ACHN (cell line): ENCODE measurements around the gene TEX54.
"Not testable (repeated sequence)": the region's sequence is repeated elsewhere in the genome, so short reads cannot be mapped to it uniquely, and the experiment has no call there.

Source experiments
- DNase-seq: peaks from one replicate; pipeline ENCODE4 v3.0.0-alpha.2; 2015
- in situ Hi-C: cut with HindIII; loops from 2 replicates; pipeline ENCODE4 v1.10.0; 2017; ENCODE audit warnings: low sequenced_read_pairs, low pct_ligation_motif_present, low pct_unique_long_range_greater_than_20kb

Gene TEX54

GRCh38 chr11:62832336-62833234 lies at the start of gene TEX54:
TSS of gene TEX54 (minus strand) at chr11:62832841.
- no peak for DNase-seq
- in situ Hi-C loops: no loop called here

GRCh38 chr11:62882431-62882749 lies 49.7 kb upstream of the TEX54 start:
- in situ Hi-C loops: no loop called here
- DNase-seq: no peak

- peak; percentile 94 for DNase-seq
- in situ Hi-C loops: no loop called here
Measured at GRCh38 chr11:62881579-62882430, 49.2 kb upstream of the TEX54 start.

GRCh38 chr11:62880803-62881578 lies 48.4 kb upstream of the TEX54 start, which contains the start of gene SLC3A2:
TSS of gene SLC3A2 (plus strand) at chr11:62880896. CDS start at chr11:62881024, 128 bp downstream.
- peak; percentile 86 for DNase-seq
- in situ Hi-C loops: no loop called here

- DNase-seq: peak; percentile 43
- in situ Hi-C loops: no loop called here
Measured at GRCh38 chr11:62880231-62880802, 47.7 kb upstream of the TEX54 start.

GRCh38 chr11:62879235-62879978 lies 46.8 kb upstream of the TEX54 start:
- in situ Hi-C loops: no loop called here
- DNase-seq: no peak

- in situ Hi-C loops: no loop called here
- no peak for DNase-seq
Measured at GRCh38 chr11:62876712-62877111, 44.1 kb upstream of the TEX54 start.

- in situ Hi-C loops: no loop called here
Measured at GRCh38 chr11:62875698-62876478, 43.2 kb upstream of the TEX54 start.

GRCh38 chr11:62874851-62875250 lies 42.2 kb upstream of the TEX54 start:
- no peak for DNase-seq
- in situ Hi-C loops: no loop called here

More at GRCh38 chr11:62875698-62876478, 43.2 kb upstream of the TEX54 start:
- no peak for DNase-seq

GRCh38 chr11:62865635-62866034 lies 33.0 kb upstream of the TEX54 start:
- no peak for DNase-seq
- in situ Hi-C loops: no loop called here

GRCh38 chr11:62863687-62864335 lies 31.2 kb upstream of the TEX54 start:
- in situ Hi-C loops: no loop called here
- no peak for DNase-seq

- DNase-seq: not testable (repeated sequence)
Measured at GRCh38 chr11:62861564-62862192, 29.0 kb upstream of the TEX54 start.

GRCh38 chr11:62860835-62861563 lies 28.4 kb upstream of the TEX54 start:
- in situ Hi-C loops: no loop called here
- no peak for DNase-seq

More at GRCh38 chr11:62861564-62862192, 29.0 kb upstream of the TEX54 start:
- in situ Hi-C loops: not testable (repeated sequence)

GRCh38 chr11:62859281-62859703 lies 26.7 kb upstream of the TEX54 start:
- in situ Hi-C loops: not testable (repeated sequence)

GRCh38 chr11:62858201-62858600 lies 25.6 kb upstream of the TEX54 start:
- in situ Hi-C loops: no loop called here

More at GRCh38 chr11:62859281-62859703, 26.7 kb upstream of the TEX54 start:
- DNase-seq: not testable (repeated sequence)

More at GRCh38 chr11:62858201-62858600, 25.6 kb upstream of the TEX54 start:
- DNase-seq: no peak
